Daoy (cell line): ENCODE measurements around the gene CHRDL2. TPM values are rescaled to one million over a fixed set of nuclear protein-coding genes. Genes with fewer than 3 reads are reported as not detected.

ENCODE experiments used
- DNase-seq: peaks from one replicate; pipeline ENCODE4 v3.0.0-alpha.2; 2015; ENCODE audit warnings: low read depth
- total RNA-seq: library from RNA; depleted of rRNA; stranded (reverse); fragments of >200 nt; shearing (Covaris generic); gene quantifications from 2 replicates; pipeline ENCODE4 v1.2.3, GENCODE V29; 2014

CHRDL2 gene
- total RNA-seq, 1 experiment from 2014 or later, result not detected

GRCh38 chr11:74748211-74749126 is 17.2 kb upstream of the CHRDL2 start, which contains the start of gene RNF169:
Gene RNF169 (plus strand): TSS chr11:74748849. CDS start chr11:74748881, 32 bp downstream.
- peak; percentile 96 for DNase-seq

GRCh38 chr11:74746868-74747267 is 15.6 kb upstream of the CHRDL2 start:
- DNase-seq, result no peak

- no peak for DNase-seq
Observed at GRCh38 chr11:74744277-74744676, 13.1 kb upstream of the CHRDL2 start.

- DNase-seq, result no peak
Observed at GRCh38 chr11:74743640-74744039, 12.4 kb upstream of the CHRDL2 start.

- DNase-seq, result no peak
Observed at GRCh38 chr11:74742070-74742469, 10.8 kb upstream of the CHRDL2 start.

- DNase-seq, result peak; percentile 54
Observed at GRCh38 chr11:74739546-74740270, 8.5 kb upstream of the CHRDL2 start.

GRCh38 chr11:74736031-74736430 is 4.8 kb upstream of the CHRDL2 start:
- DNase-seq, result no peak

- no peak for DNase-seq
Observed at GRCh38 chr11:74735365-74735928, 4.2 kb upstream of the CHRDL2 start.

- no peak for DNase-seq
Observed at GRCh38 chr11:74734559-74734925, 3.3 kb upstream of the CHRDL2 start.

- no peak for DNase-seq
Observed at GRCh38 chr11:74730571-74731260, 510 bp downstream of the CHRDL2 start.

- DNase-seq, result no peak
Observed at GRCh38 chr11:74729397-74729796, 1.8 kb downstream of the CHRDL2 start.

GRCh38 chr11:74726547-74727182 is 4.6 kb downstream of the CHRDL2 start:
- DNase-seq, result peak; percentile 69

GRCh38 chr11:74725701-74726100 is 5.5 kb downstream of the CHRDL2 start:
- DNase-seq, result no peak

- DNase-seq, result no peak
Observed at GRCh38 chr11:74723511-74723910, 7.7 kb downstream of the CHRDL2 start.

- no peak for DNase-seq
Observed at GRCh38 chr11:74721479-74721835, 9.8 kb downstream of the CHRDL2 start.

GRCh38 chr11:74720596-74721478 is 10.4 kb downstream of the CHRDL2 start:
- DNase-seq, result no peak

- DNase-seq, result no peak
Observed at GRCh38 chr11:74719011-74719410, 12.2 kb downstream of the CHRDL2 start.

- DNase-seq, result no peak
Observed at GRCh38 chr11:74717221-74717969, 13.8 kb downstream of the CHRDL2 start.

GRCh38 chr11:74714904-74715303 is 16.3 kb downstream of the CHRDL2 start:
- no peak for DNase-seq

GRCh38 chr11:74713686-74714085 is 17.5 kb downstream of the CHRDL2 start:
- no peak for DNase-seq
